OCI-LY1 (cell line): Measurements from ENCODE around the gene MAML1.

Experiments used
- CTCF ChIP-seq: fragments of 200-600 bp; sonication (generic), shearing (Covaris generic); IDR thresholded peaks from 2 replicates; pipeline ENCODE4 v1.5.1; 2017; ENCODE audit warnings: mild to moderate bottlenecking, antibody characterized with exemption, low read length, moderate library complexity, mixed read lengths
- EZH2 ChIP-seq: fragments of 200-600 bp; sonication (generic), shearing (Covaris generic); IDR thresholded peaks from 2 replicates; pipeline ENCODE4 v1.8.0; 2017; ENCODE audit warnings: borderline replicate concordance, mixed run types, mild to moderate bottlenecking, antibody characterized with exemption, low read length, moderate library complexity, mixed read lengths

- TF ChIP-seq CTCF: no peak
- no peak for TF ChIP-seq EZH2
These were observed 26.3 kb downstream of the MAML1 start for GRCh38 chr5:179758955-179759354.
